NOMO-1 treated with DMSO at 0.1 percent for 48 hours (cell line): Measurements from ENCODE around the gene DBET.
"Not testable (repeated sequence)": the region's sequence is repeated elsewhere in the genome, so short reads cannot be mapped to it uniquely, and the experiment has no call there.

Experiments used
- DNase-seq: peaks from one replicate; lab custom pipeline; 2025; ENCODE audit not compliant: unreplicated experiment; lab: John Stamatoyannopoulos, UW

DBET gene

DNA sequence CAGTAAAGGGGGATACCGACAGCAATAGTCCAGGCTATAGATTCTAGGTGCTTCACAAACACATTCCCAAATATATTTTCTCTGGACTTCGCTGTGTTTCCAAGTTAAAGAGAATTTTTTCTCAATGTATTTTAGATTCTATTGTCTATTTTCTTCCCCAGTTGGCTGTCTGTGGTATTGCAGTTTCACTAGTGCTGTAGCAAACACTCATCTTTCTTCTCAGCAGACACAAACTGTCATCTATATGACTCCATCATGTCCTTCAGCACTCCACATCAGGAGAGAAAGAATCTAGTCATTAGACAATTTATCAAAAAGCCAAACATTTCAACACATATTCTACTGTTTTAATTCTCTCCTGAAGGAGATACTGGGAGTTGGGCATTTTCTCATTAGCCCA is at the start of gene DBET:
TSS of gene DBET (plus strand) at position 161 of the 400 bp plus-strand sequence.
- DNase-seq = not testable (repeated sequence)

DNA sequence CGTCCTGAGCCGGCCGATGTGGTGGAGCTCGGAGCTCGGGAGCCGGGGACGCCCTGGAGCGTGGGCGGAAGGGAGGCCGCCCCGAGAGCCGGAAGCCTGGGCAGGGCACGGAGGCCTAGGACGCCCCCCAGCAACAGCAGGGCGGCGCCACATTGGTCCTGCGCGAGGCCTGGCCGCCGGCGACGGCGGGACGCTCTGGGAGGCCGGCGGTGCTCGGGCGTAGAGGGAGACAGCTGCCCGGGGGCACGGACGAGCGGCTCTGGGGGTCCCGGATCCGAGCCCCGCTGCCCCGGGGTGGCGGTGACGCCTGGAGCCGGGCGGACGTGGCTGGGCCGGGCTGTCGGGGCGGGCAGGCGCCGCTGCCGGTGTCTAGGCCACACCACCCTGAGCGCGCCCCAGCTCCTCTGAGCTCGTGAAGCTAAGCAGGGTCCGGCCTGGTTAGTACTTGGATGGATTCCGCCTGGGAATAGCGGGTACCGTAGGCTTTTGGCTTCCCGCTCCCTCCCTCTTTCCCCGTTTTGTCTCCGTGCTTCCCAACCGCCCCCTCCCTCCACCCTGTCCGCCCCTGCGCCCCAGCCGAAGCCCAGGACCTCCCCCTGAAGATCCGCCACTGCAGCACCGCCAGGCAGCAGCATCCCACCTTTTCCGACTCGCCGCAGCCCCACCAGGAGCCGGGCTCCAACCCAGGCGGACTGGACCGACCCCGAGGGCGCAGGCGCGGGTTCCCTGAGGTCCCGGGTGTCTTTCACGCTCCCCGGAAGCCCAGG is 49.3 kb upstream of the DBET start:
- no peak for DNase-seq

DNA sequence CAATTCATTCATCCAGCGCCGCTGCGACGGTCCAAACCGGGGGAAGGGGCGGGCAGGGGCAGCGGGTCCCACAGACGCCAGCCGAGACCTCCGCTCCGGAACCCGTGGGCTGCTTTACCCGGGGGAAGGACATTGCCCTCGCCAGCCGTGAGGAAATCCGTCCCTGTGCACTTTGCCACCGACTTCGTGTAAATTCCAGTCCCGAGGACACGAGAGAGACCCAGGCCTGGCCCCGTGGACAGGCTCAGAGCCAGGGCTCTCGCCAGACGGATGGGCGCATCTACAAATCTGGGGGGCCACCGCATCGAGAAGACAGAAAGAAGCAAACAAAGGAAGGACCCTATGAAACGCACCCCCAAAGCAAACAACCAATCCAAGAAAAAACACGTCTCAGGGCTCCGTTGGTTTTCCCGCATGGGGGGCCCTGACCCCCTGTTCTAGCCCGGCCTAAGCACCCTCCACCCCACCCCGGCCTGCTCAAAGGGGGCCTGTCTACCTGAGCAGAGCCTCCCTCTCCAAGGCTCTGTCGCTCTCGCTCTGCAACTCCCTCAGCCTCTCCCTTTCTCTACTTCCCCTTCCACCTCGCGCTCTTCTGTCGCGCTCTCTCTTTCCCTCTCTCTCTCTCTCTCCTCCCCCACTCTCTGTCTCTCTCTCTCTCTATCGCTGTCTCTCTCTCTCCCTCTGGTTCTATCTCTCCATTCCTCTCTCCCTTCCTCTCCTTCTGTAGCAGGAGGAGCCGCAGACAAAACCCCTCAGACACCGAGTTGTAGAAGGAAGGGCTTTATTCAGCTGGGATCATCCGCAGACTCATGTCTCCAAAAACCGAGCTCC is 48.5 kb upstream of the DBET start:
- no peak for DNase-seq

DNA sequence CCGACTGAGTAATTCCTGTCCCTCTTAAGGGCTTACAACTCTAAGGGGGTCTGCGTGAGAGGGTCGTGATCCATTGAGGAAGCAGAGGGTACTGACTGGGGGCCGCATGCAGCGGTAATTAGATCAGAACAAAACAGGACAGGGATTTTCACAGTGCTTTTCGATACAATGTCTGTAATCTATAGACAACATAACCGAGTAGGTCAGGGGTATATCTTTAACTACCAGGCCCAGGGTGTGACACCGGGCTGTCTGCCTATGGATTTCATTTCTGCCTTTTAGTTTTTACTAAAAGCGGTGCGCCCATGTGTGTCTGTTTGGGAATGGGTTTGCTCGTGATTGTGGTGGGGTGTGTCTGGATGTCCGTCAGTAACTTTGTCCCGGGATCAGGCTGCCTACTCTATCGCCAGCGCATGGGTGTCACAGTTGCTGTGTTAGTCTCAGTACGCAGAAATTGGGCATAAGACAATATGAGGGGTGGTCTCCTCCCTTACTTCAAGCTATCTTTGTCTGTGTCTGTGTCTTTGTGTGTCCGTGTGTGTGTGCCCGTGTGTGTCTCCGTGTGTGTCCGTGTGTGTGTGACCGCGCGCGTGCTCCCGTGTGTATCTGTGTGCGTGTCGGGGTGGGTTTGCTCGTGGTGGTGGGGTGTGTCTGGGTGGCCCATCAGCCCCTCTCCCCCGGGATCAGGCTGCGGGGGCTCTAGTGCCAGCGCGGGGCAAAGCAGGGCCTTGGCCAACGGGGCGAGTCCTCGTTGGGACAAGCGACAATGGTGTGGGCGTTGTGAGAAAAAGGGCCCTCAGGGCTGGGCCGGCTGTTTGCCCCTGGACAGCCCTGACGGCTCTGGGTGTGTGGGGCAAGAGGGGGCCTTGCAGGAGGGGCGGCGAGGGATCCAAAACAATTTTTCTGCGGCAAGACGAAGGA is 47.7 kb upstream of the DBET start:
- DNase-seq = no peak

- no peak for DNase-seq
Observed at GRCh38 chr4:190017357-190018200, 46.7 kb upstream of the DBET start.

GRCh38 chr4:190018201-190018920 is 45.9 kb upstream of the DBET start:
- no peak for DNase-seq

- DNase-seq = no peak
Observed at GRCh38 chr4:190019023-190019858, 45.1 kb upstream of the DBET start.

DNA sequence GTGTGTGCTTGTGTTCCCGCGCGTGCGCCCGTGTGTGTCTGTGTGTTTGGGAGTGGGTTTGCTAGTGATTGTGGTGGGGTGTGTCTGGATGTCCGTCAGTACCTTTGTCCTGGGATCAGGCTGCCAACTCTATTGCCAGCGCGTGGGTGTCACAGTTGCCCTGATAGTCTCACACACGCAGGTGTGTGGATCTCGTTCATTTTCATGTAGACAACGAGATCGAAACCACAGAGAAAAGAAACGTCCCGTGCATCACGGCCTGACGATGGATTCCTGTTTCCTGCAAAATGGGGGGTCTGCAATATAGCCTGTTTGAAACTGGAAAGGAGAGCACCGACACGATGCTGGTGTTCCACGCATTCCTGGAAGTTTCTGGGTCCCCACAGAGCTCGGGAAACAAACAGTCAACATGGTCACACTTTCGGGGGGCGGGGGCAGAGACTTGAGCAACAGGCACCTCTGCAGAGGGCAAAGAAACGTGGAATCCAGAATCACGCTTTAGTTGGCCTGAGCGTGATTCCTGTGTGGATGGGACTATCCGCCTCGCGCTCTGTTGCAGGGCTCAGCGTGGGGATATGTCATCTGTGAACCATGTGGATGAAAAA is 44.3 kb upstream of the DBET start:
- DNase-seq = not testable (repeated sequence)

DNA sequence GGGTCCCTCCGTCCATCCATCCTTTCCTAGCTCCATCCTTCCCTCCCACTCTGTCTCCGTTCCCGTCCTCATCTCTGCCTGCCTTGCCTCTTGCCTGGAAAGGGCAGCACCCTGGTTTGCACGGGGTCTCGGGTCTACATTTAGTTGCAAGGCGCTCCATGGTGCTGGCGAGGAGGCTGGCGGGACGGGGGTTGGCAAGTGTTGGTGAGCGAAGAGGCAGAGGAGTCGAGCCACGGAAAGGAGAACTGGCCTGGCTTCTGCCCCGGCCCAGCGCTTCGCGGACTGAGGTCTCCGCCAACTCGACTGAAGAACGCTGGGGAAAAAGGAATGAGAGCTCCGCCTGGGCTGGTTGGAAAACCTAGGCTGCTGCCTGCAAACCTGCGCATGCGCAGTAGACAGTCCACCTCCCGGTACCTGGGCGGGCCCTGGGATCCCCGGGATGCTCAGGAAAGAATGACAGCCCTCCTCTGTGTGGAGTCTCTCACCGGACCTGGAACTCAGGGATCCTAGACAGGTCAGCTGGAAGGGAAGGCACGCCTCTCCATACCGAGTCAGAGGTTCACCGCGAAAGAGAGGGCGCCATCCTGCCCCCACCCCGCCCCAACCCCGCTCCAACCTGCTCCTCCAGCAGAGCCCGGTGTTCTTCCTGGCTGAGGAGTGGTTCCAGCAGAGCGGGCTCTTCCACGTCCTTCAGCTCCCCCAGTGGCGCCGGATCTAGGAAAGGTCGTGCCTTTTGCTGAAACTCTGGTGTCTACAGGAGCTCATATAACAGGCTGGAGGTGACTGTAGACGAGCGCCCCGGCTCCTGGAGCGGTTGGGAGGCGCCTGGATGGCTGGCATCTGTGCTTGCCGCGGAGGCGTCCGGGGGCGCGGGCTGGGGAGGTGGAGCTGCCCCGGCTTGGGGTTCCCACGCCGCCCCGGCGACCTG is 43.2 kb upstream of the DBET start:
- DNase-seq = no peak

- not testable (repeated sequence) for DNase-seq
Observed at GRCh38 chr4:190021973-190022372, 42.3 kb upstream of the DBET start.

DNA sequence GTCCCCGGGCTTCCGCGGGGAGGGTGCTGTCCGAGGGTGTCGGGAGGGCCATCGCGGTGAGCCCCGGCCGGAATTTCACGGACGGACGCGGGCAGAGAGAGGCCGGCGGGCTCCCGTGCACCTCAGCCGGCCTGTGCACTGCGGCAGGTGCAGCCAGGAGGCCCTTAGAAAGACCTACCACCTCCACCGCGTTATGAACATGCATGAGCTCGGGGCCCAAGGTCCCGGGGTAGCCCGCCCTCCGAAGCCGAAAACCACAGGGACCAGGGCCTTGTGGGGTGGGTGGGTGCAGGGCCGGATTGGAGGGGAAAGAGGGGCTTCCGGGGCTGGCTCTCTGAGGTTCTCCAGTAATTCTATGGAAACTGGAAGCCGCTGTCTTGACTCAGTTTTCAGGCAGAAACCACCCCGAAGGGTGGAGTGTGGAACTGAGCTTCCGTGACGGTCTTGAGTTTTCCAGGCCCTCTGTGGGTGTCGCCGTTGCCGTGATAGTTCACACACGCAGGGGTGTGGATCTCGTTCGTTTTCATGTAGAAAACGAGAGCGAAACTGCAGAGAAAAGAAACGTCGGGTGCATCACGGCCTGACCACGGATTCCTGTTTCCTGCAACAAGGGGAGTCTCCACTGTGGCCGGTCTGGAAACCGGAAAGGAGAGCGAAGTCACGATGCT is 41.6 kb upstream of the DBET start:
- not testable (repeated sequence) for DNase-seq

DNA sequence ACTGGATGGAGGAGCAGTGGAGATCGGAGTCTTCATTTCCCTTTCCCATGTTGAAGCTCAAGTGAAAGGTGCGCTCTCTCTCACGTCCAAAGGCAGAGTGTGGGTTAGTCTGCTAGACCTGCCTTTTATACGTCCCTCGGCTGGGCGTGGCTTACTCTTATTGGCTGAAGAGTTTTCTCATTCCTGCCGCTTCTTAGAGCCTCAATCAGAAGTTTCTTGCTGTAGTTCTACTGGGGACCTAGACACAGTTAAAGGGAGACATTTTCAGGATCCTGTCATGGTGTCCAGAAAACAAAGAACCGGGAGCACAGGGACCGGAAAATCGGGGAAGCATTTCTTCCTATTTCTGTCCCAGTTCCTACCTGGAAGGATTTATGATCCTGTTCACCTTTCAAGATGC is 37.1 kb upstream of the DBET start, which contains the start of gene FRG2:
TSS of gene FRG2 (minus strand) at position 101 of the 400 bp plus-strand sequence. CDS start at position 49, 52 bp downstream.
- DNase-seq = not testable (repeated sequence)

DNA sequence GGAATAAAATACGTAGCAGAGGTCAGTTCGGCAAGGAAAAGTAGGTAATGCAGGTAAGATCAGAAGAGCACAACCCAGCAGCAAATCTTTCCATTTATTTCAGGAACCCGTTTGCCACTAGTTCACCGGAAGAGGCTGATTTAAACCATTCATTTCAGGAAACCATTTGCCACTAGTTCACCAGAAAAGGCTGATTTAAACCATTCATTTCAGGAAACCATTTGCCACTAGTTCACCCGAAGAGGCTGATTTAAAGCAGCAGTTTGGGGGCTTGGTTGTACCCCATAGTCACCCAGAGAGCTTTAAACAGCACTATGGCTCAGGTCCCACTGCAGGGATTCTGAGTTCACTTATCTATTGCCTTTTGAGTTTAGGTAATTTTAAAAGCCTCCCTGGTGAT is 33.0 kb upstream of the DBET start:
- DNase-seq = not testable (repeated sequence)

DNA sequence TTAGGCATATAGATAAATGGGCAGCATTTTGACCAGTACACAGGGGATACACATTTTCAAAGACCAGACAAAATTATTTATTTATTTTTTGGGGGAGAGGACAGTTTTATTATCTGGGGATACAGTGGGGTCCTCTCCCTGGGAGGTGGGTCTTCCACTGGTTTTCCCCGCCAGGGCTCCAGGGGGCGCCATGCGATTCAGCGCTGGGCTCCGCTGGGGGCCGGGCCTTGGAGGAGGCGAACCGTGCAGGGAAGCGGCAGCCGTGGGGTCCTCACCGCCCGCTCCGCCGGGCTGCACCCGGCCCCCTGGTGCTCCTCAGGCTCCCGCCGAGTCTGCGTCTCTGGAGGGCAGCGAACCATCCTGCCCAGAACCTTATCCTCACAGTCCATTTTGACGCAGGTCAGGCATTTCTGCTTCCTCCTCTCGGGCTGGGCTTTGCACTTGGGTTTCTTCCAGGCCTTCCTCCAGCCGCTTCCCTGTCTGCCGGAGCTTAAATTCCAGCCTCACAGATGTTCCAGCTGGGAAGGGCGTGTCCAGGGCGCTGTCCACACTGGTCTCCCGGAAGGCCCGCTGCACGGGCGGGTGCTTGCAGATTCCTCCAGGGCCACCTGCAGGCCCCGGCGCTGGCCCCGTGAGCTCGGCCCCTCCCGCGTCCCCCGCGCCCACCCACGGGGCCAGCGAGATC is 26.5 kb upstream of the DBET start:
- DNase-seq = not testable (repeated sequence)

GRCh38 chr4:190040873-190041272 is 23.4 kb upstream of the DBET start:
- not testable (repeated sequence) for DNase-seq

DNA sequence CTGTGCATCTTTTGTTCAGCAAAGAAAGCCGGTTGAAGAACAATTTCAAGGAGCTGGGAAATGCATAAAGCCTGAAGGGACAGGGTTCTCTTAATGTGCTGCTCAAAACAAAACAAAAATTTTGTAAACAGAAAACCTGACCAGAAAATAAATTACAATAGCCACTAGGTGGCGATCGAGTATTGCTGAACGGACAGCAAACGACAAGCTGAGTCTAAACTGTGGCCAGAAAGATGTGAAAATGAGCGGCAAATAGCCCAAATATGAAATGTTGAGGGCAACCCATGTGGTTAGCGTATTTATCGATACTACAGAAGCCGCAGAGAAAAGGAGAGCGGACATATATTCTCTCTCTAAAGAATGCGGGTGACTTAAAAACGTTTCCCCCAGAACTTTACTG is 16.7 kb upstream of the DBET start:
- not testable (repeated sequence) for DNase-seq
